K562 (cell line): ENCODE data around the gene PEX11B. TPM values are rescaled to one million over a fixed set of nuclear protein-coding genes. Genes with fewer than 3 reads are reported as not detected.

Experiments used
- ATAC-seq: fragments of 200-7000 bp; cut with Tn5 transposase; 3 replicates; pipeline ENCODE4 v1.9.1; 2020; ENCODE audit warnings: moderate library complexity
- BruUV-seq: library from RNA; stranded (reverse); fragments of 400-500 nt; replicated peaks from 2 replicates; lab custom pipeline; 2021; lab: Mats Ljungman, UMichigan
- CTCF ChIA-PET: fragments of 300-600 bp; formaldehyde crosslinking; extraction: SDS; loops from one replicate; lab custom pipeline; 2021; ENCODE audit warnings: low intra/inter-chr PET ratio; lab: Yijun Ruan, JAX
- POLR2A ChIA-PET: fragments of 300-600, 350-650 bp; sonication (Branson Sonifier 250); formaldehyde crosslinking; extraction: SDS; loops from one replicate; lab custom pipeline; 2021; ENCODE audit warnings: antibody characterized with exemption, inconsistent platforms; lab: Yijun Ruan, JAX
- DNase-seq, 4 experiments: peaks; one replicate each; pipeline versions ENCODE4 v3.0.0 to v3.0.0-alpha.2; 2011 to 2018; ENCODE audit warnings: low spot score in 3 of 4, mixed read lengths in 3 of 4; ENCODE audit errors: extremely low read depth in 1 of 4
- FAIRE-seq: peaks from 2 replicates; lab custom pipeline; 2011; peaks lifted over from hg19 to GRCh38; lab: Jason Lieb, UNC
- H2AFZ ChIP-seq: 2 replicates; pipeline ENCODE4 v1.6.0; 2011; ENCODE audit warnings: low read depth, low read length, control low read depth, inconsistent platforms
- H3K27ac ChIP-seq: fragments of 200-600 bp; 3 replicates; pipeline ENCODE4 v1.8.0; 2011; ENCODE audit warnings: low read depth, mild to moderate bottlenecking, control low read depth, inconsistent platforms, low read length, moderate library complexity, mixed read lengths; ENCODE audit errors: extremely low read depth
- H3K27me3 ChIP-seq, 2 experiments: fragments of 300-600 bp in 1 of 2; 2 replicates in 1 of 2; 3 replicates in 1 of 2; pipeline versions ENCODE4 v1.6.0 to v1.8.0; 2011; ENCODE audit warnings: inconsistent platforms in 2 of 2, low read length in 2 of 2, mild to moderate bottlenecking in 1 of 2, mixed read lengths in 1 of 2, moderate library complexity in 1 of 2; ENCODE audit not compliant: control insufficient read depth in 2 of 2, insufficient read depth in 2 of 2
- H3K36me3 ChIP-seq: fragments of 300-600 bp; 3 replicates; pipeline ENCODE4 v1.8.0; 2011; ENCODE audit warnings: mild to moderate bottlenecking, low read length, inconsistent platforms; ENCODE audit not compliant: control insufficient read depth, insufficient read depth
- H3K4me1 ChIP-seq, 2 experiments: fragments of 200-600 bp in 1 of 2; replicated peaks in 1 of 2; 2 replicates in 1 of 2; 3 replicates in 1 of 2; pipeline versions ENCODE4 v1.5.1 to v1.8.0; 2011; ENCODE audit warnings: inconsistent platforms in 2 of 2, low read length in 2 of 2, mild to moderate bottlenecking in 1 of 2, mixed read lengths in 1 of 2, moderate library complexity in 1 of 2; ENCODE audit not compliant: control insufficient read depth in 2 of 2, insufficient read depth in 2 of 2
- H3K4me2 ChIP-seq: 2 replicates; pipeline ENCODE4 v1.6.1; 2011; ENCODE audit warnings: low read length, control low read depth, inconsistent platforms, mixed read lengths; ENCODE audit not compliant: insufficient read depth
- H3K4me3 ChIP-seq: fragments of 200-600 bp; sonication (generic), shearing (Covaris generic); 2 replicates; pipeline ENCODE4 v1.5.1; 2016; ENCODE audit warnings: control low read depth, inconsistent platforms
- H3K79me2 ChIP-seq: fragments of 200-600 bp; 3 replicates; pipeline ENCODE4 v1.8.0; 2011; ENCODE audit warnings: low read length, inconsistent platforms; ENCODE audit not compliant: control insufficient read depth, insufficient read depth
- H3K9ac ChIP-seq, 2 experiments: 2 replicates each; pipeline versions ENCODE4 v1.6.0 to v1.6.1; 2011; ENCODE audit warnings: low read depth in 2 of 2, low read length in 2 of 2, control low read depth in 1 of 2, inconsistent platforms in 1 of 2, mild to moderate bottlenecking in 1 of 2, mixed read lengths in 1 of 2; ENCODE audit not compliant: insufficient read depth in 1 of 2
- H3K9me1 ChIP-seq: one replicate; pipeline ENCODE4 v1.6.0; 2011; ENCODE audit warnings: inconsistent platforms, mild to moderate bottlenecking, low read length, moderate library complexity; ENCODE audit not compliant: control insufficient read depth, insufficient read depth
- H3K9me3 ChIP-seq: replicated peaks from 2 replicates; pipeline ENCODE4 v1.5.1; 2011; ENCODE audit warnings: low read depth, low read length, inconsistent platforms; ENCODE audit not compliant: control insufficient read depth, insufficient read depth
- H4K20me1 ChIP-seq: replicated peaks from 2 replicates; pipeline ENCODE4 v1.6.1; 2011; ENCODE audit warnings: low read length, inconsistent platforms, mixed read lengths; ENCODE audit not compliant: control insufficient read depth, insufficient read depth
- EGR1 ChIP-seq: fragments of 450-650 bp; conservative IDR thresholded peaks from 2 replicates; pipeline ENCODE4 v1.6.1; 2017; ENCODE audit warnings: mild to moderate bottlenecking
- ERF ChIP-seq: fragments of 450-650 bp; formaldehyde crosslinking; IDR thresholded peaks from 2 replicates; pipeline ENCODE4 v1.4.0; 2020; ENCODE audit warnings: mild to moderate bottlenecking, mixed read lengths
- HDAC1 ChIP-seq, 2 experiments: fragments of 450-650 bp; IDR thresholded peaks; 2 replicates each; pipeline ENCODE4 v1.6.1; 2016 to 2017; ENCODE audit warnings: inconsistent platforms in 1 of 2, mild to moderate bottlenecking in 1 of 2, moderate library complexity in 1 of 2
- JUNB ChIP-seq: fragments of 450-650 bp; formaldehyde crosslinking; conservative IDR thresholded peaks from 2 replicates; pipeline ENCODE4 v1.4.0; 2020; ENCODE audit warnings: mild to moderate bottlenecking
- MTA2 ChIP-seq: fragments of 450-650 bp; IDR thresholded peaks from 2 replicates; pipeline ENCODE4 v1.6.1; 2016; ENCODE audit warnings: low read depth
- MXI1 ChIP-seq: IDR thresholded peaks from 2 replicates; pipeline ENCODE4 v1.6.1; 2011; ENCODE audit warnings: low read depth, mild to moderate bottlenecking, improper control_type of control experiment, low read length
- RBBP5 ChIP-seq: fragments of 200-600 bp; sonication (generic); IDR thresholded peaks from 2 replicates; pipeline ENCODE4 v1.6.1; 2012; ENCODE audit warnings: borderline replicate concordance, mild to moderate bottlenecking, low read length, control low read depth, inconsistent platforms; ENCODE audit not compliant: insufficient read depth, poor library complexity, severe bottlenecking
- SETDB1 ChIP-seq: IDR thresholded peaks from one replicate; pipeline ENCODE4 v1.6.1; 2012; ENCODE audit warnings: low read length, control low read depth, inconsistent platforms
- SMC3 ChIP-seq: conservative IDR thresholded peaks from 2 replicates; pipeline ENCODE4 v1.6.1; 2011; ENCODE audit warnings: low read depth, low read length, improper control_type of control experiment; ENCODE audit not compliant: insufficient read depth
- ZNF589 ChIP-seq: fragments of 200-800 bp; sonication (Bioruptor generic); IDR thresholded peaks from 2 replicates; pipeline ENCODE4 v1.6.1; 2016; ENCODE audit warnings: low read depth, missing genetic modification characterization, missing compliant biosample characterization
- ZNF717 ChIP-seq: fragments of 250-450 bp; sonication (Bioruptor Pico); IDR thresholded peaks from 2 replicates; pipeline ENCODE4 v1.5.0; 2021
- ZNF778 ChIP-seq: fragments of 450-650 bp; formaldehyde crosslinking; IDR thresholded peaks from 2 replicates; pipeline ENCODE4 v1.4.0; 2020; ENCODE audit warnings: mild to moderate bottlenecking, moderate library complexity
- WGBS: fragments of 100-300 bp; shearing (Covaris generic); methylation state at CpG from one replicate; pipeline ENCODE4 v1.1.6; 2016; ENCODE audit warnings: low coverage, mixed read lengths; ENCODE audit not compliant: insufficient coverage; ENCODE audit errors: missing lambda C conversion rate; 5-methylcytosine and 5-hydroxymethylcytosine counted together
- in situ Hi-C: fragments of 300-500 bp; cut with MboI; formaldehyde crosslinking; loops from 4 replicates; pipeline ENCODE4 v1.15.0; 2018; ENCODE audit warnings: inconsistent platforms, mixed read lengths
- intact Hi-C: fragments of 100-400 bp; cut with micrococcal nuclease; formaldehyde crosslinking; loops from 2 replicates; pipeline ENCODE4 v1.14.2; 2022
- polyA plus RNA-seq, 8 experiments: library from polyadenylated mRNA; depleted of rRNA in 4 of 8; stranded (reverse) in 5 of 8; unstranded in 3 of 8; fragments of >200 nt; fragmentation: Nextera tagmentation in 2 of 8; fragmentation: Illumina TruSeq in 1 of 8; extraction: Ambion mirVana in 2 of 8; extraction: Trizol in 1 of 8; gene quantifications; 2 replicates each; pipeline versions ENCODE4 v1.2.1 to v1.2.3, GENCODE V29; 2011 to 2014; ENCODE audit warnings: inconsistent platforms in 1 of 8, missing spikeins in 1 of 8
- total RNA-seq, 7 experiments: library from RNA; depleted of rRNA in 6 of 7; stranded (reverse); fragments of >200 nt in 6 of 7; fragmentation: Illumina TruSeq in 2 of 7; extraction: Trizol in 2 of 7; gene quantifications; 2 replicates each; pipeline versions ENCODE4 v1.2.1 to v1.2.3, GENCODE V29; 2011 to 2021; ENCODE audit warnings: low replicate concordance in 1 of 7
- TF ChIP-seq, protein P1 (sequence below): fragments of 250-450 bp; sonication (Bioruptor Pico); IDR thresholded peaks from 2 replicates; pipeline ENCODE4 v1.5.0; 2021; ENCODE audit warnings: mild to moderate bottlenecking, moderate library complexity
- TF ChIP-seq, protein P2 (sequence below): fragments of 250-450 bp; sonication (Bioruptor Pico); IDR thresholded peaks from 2 replicates; pipeline ENCODE4 v1.8.0; 2022; ENCODE audit warnings: inconsistent platforms
- TF ChIP-seq, protein P3 (sequence below): fragments of 250-450 bp; sonication (Bioruptor Pico); IDR thresholded peaks from 2 replicates; pipeline ENCODE4 v1.5.0; 2020; ENCODE audit warnings: mild to moderate bottlenecking

The PEX11B gene
- total and polyA plus RNA-seq, 9 of the 15 experiments (the other 6 are each of a cell fraction or from before 2014, with no cell fraction given): 13.2 to 60.0 (median 21.7) TPM

DNA sequence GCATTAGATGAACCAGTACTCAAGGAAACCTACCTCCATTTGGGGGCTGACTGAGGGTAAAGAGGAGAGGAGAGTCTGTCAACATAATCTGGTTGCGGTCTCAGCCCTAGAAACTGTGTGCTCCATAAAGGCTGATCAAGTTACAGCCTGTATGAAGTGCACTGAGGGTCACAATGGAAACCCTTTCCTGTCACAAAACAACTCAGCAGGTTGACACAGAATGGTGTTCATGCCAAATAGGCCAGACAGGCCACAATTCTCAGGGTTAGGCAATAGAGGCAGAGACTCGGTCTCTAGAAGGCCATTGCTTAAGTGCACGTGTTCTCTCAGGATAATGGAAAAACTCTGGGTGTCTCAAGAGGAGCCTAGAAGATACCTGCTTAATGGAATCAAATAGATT is 28.8 kb downstream of the PEX11B start:
- H3K27ac ChIP-seq: no peak overlapping the region

More for the DNA sequence above, 28.8 kb downstream of the PEX11B start:
- H3K36me3 ChIP-seq: no peaks in the 10 kb centered on the region
- ChIA-PET CTCF (interaction anchor here (0.6 kb wide), 1 partner anchor 117 kb away, joined by 4 read pairs; no protein-coding TSS in a partner anchor), POLR2A (interaction anchor here (0.6 kb wide), 1 partner anchor 63 kb away, joined by 3 read pairs; no protein-coding TSS in a partner anchor)
- ATAC-seq (no peak), FAIRE-seq (no peak), DNase-seq (no peak)
- intact Hi-C loops (no loop called here), in situ Hi-C loops (no loop called here)
- TF ChIP-seq ERF (CRISPR knock-in tag): no peak
- TF ChIP-seq RBBP5: no peak
- TF ChIP-seq, protein P1, sequence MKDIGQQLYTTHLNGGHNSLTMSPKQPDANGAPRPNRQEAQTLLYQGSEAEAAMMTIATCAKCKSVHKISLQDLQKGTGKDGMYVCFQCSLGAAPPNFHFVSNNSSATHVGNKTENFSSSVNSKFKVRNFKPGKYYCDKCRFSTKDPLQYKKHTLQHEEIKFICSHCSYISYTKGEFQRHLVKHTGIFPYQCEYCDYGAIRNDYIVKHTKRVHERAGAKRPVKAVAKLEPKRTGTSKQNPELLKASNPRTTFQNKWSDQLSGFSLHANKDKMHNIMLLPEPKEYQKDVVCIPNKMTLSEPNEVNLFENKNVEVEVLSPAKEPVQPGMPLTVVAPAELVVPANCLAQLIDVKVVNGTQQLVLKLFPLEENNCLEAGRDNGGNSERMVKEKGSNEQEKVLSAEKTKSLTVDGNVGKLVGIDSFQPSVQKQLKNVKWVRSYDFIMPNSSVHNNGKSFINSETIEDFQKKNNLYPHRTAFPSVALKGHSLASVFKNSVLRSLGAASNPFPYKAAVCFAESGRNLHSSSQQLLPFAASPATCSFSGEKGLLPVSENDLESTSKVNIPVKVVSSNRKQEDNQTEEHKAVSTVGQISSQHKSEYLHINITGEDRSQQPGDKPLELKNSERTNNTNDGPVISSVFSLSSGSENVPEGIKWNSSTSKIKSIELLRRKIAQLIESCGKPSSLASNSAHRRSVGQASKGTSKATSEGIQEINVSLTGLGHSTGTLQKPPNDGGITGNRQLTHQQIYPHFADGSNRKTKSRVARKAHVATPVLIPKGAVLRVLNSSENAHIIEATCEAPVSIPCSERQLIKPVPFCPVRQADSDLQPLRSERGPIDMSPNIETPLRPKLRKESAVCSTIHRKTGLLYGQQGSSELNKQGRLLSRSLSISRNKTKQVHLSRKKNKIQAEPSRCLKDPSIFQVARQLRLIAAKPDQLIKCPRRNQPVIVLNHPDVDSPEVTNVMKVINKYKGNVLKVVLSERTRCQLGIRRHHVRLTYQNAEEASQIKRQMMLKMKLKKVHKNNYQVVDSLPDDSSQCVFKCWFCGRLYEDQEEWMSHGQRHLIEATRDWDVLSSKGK (CRISPR knock-in tag): no peak
- no peak for TF ChIP-seq EGR1
- TF ChIP-seq, protein P2, sequence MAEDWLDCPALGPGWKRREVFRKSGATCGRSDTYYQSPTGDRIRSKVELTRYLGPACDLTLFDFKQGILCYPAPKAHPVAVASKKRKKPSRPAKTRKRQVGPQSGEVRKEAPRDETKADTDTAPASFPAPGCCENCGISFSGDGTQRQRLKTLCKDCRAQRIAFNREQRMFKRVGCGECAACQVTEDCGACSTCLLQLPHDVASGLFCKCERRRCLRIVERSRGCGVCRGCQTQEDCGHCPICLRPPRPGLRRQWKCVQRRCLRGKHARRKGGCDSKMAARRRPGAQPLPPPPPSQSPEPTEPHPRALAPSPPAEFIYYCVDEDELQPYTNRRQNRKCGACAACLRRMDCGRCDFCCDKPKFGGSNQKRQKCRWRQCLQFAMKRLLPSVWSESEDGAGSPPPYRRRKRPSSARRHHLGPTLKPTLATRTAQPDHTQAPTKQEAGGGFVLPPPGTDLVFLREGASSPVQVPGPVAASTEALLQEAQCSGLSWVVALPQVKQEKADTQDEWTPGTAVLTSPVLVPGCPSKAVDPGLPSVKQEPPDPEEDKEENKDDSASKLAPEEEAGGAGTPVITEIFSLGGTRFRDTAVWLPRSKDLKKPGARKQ (CRISPR knock-in tag): no peak
- TF ChIP-seq, protein P3, sequence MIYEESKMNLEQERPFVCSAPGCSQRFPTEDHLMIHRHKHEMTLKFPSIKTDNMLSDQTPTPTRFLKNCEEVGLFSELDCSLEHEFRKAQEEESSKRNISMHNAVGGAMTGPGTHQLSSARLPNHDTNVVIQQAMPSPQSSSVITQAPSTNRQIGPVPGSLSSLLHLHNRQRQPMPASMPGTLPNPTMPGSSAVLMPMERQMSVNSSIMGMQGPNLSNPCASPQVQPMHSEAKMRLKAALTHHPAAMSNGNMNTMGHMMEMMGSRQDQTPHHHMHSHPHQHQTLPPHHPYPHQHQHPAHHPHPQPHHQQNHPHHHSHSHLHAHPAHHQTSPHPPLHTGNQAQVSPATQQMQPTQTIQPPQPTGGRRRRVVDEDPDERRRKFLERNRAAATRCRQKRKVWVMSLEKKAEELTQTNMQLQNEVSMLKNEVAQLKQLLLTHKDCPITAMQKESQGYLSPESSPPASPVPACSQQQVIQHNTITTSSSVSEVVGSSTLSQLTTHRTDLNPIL (CRISPR knock-in tag): no peak
- no peak for TF ChIP-seq MTA2
- no peak for TF ChIP-seq ZNF778 (CRISPR knock-in tag)
- no peak for TF ChIP-seq ZNF717 (CRISPR knock-in tag)
- TF ChIP-seq SMC3: no peak
- no peak for TF ChIP-seq JUNB (CRISPR knock-in tag)
- TF ChIP-seq ZNF589 (CRISPR knock-in tag): no peak
- TF ChIP-seq SETDB1: no peak
- no peak for TF ChIP-seq HDAC1 (IDR thresholded peaks at IDR 0.05)
- TF ChIP-seq MXI1: no peak
- no peaks in the 10 kb centered on the region for H3K9me3 ChIP-seq
- no peak overlapping the region for H3K9ac ChIP-seq
- no peaks in the 10 kb centered on the region for H3K9me1 ChIP-seq
- H3K27me3 ChIP-seq: peaks cover 5 to 8% of the 10 kb centered on the region in 2 experiments; a peak in 4 of 5 replicates
- no TSS peak for BruUV-seq
- peaks cover 28 to 29% of the 10 kb centered on the region in 2 experiments for H3K4me1 ChIP-seq
- H3K4me2 ChIP-seq: no peak overlapping the region
- no peaks in the 10 kb centered on the region for H4K20me1 ChIP-seq
- H3K79me2 ChIP-seq: no peaks in the 10 kb centered on the region
- WGBS: 84% methylated on average over 3 of the region's 3 CpGs
- H3K4me3 ChIP-seq: no peak overlapping the region
- no peak overlapping the region for H2AFZ ChIP-seq
